Nephron progenitor cell (in vitro differentiated cells): ENCODE data around the gene NUMB.
"Not testable (repeated sequence)": the region's sequence is repeated elsewhere in the genome, so short reads cannot be mapped to it uniquely, and the experiment has no call there.

Source experiments
- DNase-seq: peaks from one replicate; pipeline ENCODE4 v3.0.0; 2021
- H3K27ac Mint-ChIP-seq: 2 replicates; pipeline ENCODE4 v1.8.0; 2021; ENCODE audit warnings: mild to moderate bottlenecking, moderate library complexity, mixed read lengths
- H3K27me3 Mint-ChIP-seq: 2 replicates; pipeline ENCODE4 v1.8.0; 2021; ENCODE audit warnings: mild to moderate bottlenecking, low read depth, mixed read lengths; ENCODE audit not compliant: poor library complexity
- H3K36me3 Mint-ChIP-seq: 2 replicates; pipeline ENCODE4 v1.8.0; 2021; ENCODE audit warnings: low read depth, mixed read lengths
- H3K4me1 Mint-ChIP-seq: 2 replicates; pipeline ENCODE4 v1.8.0; 2021; ENCODE audit warnings: mixed read lengths
- H3K4me3 Mint-ChIP-seq: 2 replicates; pipeline ENCODE4 v1.8.0; 2021; ENCODE audit warnings: mild to moderate bottlenecking, moderate library complexity, mixed read lengths
- H3K9me3 Mint-ChIP-seq: 2 replicates; pipeline ENCODE4 v1.8.0; 2021; ENCODE audit warnings: mild to moderate bottlenecking, moderate library complexity, mixed read lengths
- CTCF ChIP-seq: fragments of 200-600 bp; sonication (generic); IDR thresholded peaks from 2 replicates; pipeline ENCODE4 v1.5.0; 2021; ENCODE audit warnings: antibody characterized with exemption

Gene NUMB

GRCh38 chr14:73325063-73325462 lies 133.3 kb downstream of the NUMB start:
- no peak for TF ChIP-seq CTCF
- Mint-ChIP-seq H3K9me3 (no peaks in the 10 kb centered on the region), H3K4me3 (no peak overlapping the region), H3K36me3 (peaks cover 4% of the 10 kb centered on the region), H3K27me3 (peaks cover 3% of the 10 kb centered on the region), H3K4me1 (peaks cover 27% of the 10 kb centered on the region), H3K27ac (peak overlapping the region; percentile 4)
- DNase-seq = no peak

GRCh38 chr14:73324533-73324932 lies 133.8 kb downstream of the NUMB start:
- DNase-seq = no peak
- Mint-ChIP-seq H3K9me3 (no peaks in the 10 kb centered on the region), H3K27me3 (peaks cover 3% of the 10 kb centered on the region), H3K4me3 (no peak overlapping the region), H3K27ac (peak overlapping the region; percentile 4), H3K4me1 (peaks cover 27% of the 10 kb centered on the region), H3K36me3 (peaks cover 3% of the 10 kb centered on the region)
- no peak for TF ChIP-seq CTCF

GRCh38 chr14:73323896-73324399 lies 134.4 kb downstream of the NUMB start:
- H3K9me3 Mint-ChIP-seq = no peaks in the 10 kb centered on the region
- no peaks in the 10 kb centered on the region for H3K36me3 Mint-ChIP-seq
- H3K4me3 Mint-ChIP-seq = no peak overlapping the region
- TF ChIP-seq CTCF = no peak
- H3K4me1 Mint-ChIP-seq = peaks cover 27% of the 10 kb centered on the region
- no peak for DNase-seq
- peaks cover 3% of the 10 kb centered on the region for H3K27me3 Mint-ChIP-seq
- no peak overlapping the region for H3K27ac Mint-ChIP-seq

- Mint-ChIP-seq H3K27me3 (no peaks in the 10 kb centered on the region), H3K4me1 (peaks cover 5% of the 10 kb centered on the region), H3K9me3 (no peaks in the 10 kb centered on the region), H3K36me3 (peaks cover under 1% of the 10 kb centered on the region), H3K27ac (no peak overlapping the region), H3K4me3 (no peak overlapping the region)
- no peak for TF ChIP-seq CTCF
- DNase-seq = no peak
Observed at GRCh38 chr14:73313151-73313550, 145.2 kb downstream of the NUMB start.

GRCh38 chr14:73312687-73313086 lies 145.7 kb downstream of the NUMB start:
- Mint-ChIP-seq H3K36me3 (peaks cover 5% of the 10 kb centered on the region), H3K27me3 (no peaks in the 10 kb centered on the region), H3K9me3 (no peaks in the 10 kb centered on the region), H3K4me1 (peaks cover 5% of the 10 kb centered on the region), H3K27ac (no peak overlapping the region), H3K4me3 (no peak overlapping the region)
- no peak for TF ChIP-seq CTCF
- DNase-seq = no peak

GRCh38 chr14:73311708-73312030 lies 146.7 kb downstream of the NUMB start:
- no peak for TF ChIP-seq CTCF
- H3K4me3 Mint-ChIP-seq = no peak overlapping the region
- H3K27ac Mint-ChIP-seq = no peak overlapping the region
- H3K27me3 Mint-ChIP-seq = no peaks in the 10 kb centered on the region
- H3K9me3 Mint-ChIP-seq = no peaks in the 10 kb centered on the region
- no peak for DNase-seq
- peaks cover 11% of the 10 kb centered on the region for H3K36me3 Mint-ChIP-seq
- H3K4me1 Mint-ChIP-seq = peaks cover 5% of the 10 kb centered on the region

- H3K27ac Mint-ChIP-seq = peak overlapping the region; percentile 32
- H3K4me1 Mint-ChIP-seq, H3K4me3 Mint-ChIP-seq, DNase-seq, H3K9me3 Mint-ChIP-seq, H3K27me3 Mint-ChIP-seq: not testable (repeated sequence)
- H3K36me3 Mint-ChIP-seq = peaks cover 11% of the 10 kb centered on the region
Observed at GRCh38 chr14:73309207-73309606, 149.1 kb downstream of the NUMB start.
